HG03457 (cell line): ENCODE measurements around the gene FSHR.

Experiments used
- ATAC-seq: cut with Tn5 transposase; IDR thresholded peaks from one replicate; pipeline ENCODE4 v1.9.1; 2021; ENCODE audit warnings: moderate number of reproducible peaks; ENCODE audit not compliant: unreplicated experiment

The FSHR gene

DNA sequence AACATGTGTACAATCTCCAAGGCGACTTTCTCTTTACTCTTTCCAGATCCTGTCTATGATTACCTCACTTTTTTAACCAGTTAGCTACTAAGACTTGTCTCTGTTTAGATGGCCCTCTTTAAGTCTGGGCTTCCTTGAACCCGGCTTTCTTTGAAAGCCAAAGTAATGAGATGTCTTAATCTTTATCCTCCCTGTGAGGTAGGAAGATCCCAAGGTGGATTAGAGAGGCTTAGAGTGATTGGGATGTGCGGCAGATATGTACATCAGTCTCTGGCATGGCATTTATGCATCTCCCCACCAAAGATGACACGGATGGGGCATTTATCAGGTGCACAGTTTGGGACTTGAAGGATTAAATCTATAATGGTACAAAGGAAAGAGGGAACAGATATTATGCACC lies 186.3 kb downstream of the FSHR start:
- ATAC-seq, result no peak

DNA sequence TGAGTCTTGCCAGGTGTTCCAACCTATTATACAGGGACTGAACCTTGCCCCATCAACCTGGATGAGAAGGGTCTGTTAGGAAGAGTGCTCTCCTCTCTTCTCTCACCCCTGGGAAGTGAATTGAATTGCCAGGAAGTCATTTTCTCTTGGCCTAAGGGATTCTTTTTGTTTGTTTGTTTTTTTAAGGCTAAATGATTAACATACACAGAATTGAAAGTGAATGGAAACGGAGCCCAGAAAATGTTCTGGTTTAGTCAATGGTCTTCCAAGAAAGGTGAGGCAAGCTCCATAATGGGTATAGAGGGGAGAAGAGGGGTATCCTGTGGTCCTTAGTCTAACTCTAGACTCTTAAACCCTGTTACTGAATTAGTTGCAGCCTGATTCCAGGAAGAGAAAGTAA lies 189.1 kb downstream of the FSHR start:
- no peak for ATAC-seq

DNA sequence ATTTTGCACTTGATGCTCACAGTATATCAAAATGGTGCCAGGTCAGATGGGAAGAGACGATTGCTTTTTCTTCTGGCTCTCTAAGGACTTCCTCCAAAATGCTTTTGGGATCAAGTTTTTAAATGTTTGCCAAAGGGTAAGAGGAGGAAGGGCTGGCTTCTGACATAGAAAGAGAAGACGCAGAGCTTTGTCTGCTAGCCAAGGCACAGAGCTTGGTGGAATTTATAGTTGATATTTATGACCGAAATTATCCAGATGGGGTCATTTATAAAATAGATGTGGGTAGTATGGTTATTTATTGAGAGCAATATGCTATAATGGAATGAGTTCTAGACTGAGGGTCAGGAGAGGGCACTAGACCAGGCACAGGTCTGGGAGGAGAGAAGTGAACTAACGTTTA lies 193.3 kb downstream of the FSHR start:
- no peak for ATAC-seq

DNA sequence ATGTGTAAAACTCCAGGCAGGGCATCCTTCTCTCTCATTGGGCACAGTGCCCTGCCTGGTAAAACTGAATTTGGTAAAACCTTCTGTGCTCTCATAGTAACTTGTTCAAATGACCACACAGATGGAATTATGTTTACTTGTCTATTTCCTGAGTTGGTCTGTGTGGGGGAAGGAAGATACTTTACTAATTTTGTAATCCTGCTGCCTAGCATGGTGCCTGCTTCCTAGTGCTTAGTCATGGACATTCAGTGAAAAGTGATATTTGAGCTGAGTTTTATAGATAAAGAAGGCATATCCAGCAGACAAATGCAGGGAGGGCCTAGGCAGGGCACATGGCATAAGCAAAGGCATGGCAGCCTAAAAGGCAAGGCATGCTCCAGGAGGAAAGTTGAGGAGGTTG lies 199.4 kb downstream of the FSHR start:
- no peak for ATAC-seq

DNA sequence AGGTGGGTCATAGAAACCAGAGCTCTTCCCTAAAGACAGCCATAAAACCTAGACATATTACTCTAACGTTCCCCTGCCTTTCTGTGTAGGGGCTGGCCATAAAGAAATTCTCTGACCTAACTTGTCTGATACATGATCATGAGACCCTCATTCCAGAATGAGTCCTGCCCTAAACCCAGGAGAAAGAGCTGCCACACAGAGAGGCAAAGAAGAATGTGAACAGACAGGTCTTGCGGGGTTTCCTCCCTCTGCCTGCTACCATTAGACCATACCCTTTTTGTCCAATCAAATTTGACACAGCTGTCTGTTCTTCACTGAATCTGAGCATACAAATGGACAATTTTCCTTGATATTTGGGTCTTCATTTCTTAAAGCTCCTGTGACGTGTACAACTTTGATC lies 200.0 kb downstream of the FSHR start:
- no peak for ATAC-seq

DNA sequence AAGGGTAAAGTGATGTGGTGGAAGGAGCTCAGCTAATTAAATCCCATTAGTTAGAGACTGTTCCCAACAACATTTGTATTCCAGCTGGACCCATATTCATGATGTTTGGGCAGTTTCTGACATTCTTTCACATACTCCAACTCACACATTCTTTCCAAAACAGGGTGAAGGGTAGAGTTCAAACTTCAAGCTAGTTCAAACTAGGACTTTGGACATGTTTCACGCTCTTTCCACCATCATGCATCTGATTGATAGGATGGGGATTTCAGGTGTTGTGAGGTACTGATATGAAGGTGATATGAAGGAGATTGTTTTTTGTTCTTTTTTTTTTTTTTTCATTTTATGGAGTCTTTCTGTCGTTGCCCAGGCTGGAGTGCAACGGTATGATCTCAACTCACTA lies 201.7 kb downstream of the FSHR start:
- no peak for ATAC-seq

DNA sequence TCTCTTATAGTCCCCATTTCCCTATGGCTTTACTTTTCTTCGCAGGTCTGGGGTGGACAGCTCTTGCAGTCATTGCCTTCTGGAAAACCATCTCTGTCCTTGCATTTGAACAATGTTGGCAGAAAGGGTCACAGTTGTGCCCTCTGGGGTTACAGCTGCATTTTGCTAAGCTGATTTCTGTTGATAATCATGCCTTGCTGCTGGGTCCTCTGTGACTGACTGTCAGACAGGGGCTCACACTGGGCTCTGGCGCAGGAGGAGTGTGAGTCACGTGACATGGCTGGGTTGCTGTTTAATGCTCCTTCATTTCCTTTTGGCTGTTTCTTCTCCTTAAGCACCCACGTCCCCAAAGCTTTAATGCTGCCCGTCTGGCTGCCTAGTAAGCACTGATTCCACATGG lies 202.2 kb downstream of the FSHR start:
- ATAC-seq, result no peak

DNA sequence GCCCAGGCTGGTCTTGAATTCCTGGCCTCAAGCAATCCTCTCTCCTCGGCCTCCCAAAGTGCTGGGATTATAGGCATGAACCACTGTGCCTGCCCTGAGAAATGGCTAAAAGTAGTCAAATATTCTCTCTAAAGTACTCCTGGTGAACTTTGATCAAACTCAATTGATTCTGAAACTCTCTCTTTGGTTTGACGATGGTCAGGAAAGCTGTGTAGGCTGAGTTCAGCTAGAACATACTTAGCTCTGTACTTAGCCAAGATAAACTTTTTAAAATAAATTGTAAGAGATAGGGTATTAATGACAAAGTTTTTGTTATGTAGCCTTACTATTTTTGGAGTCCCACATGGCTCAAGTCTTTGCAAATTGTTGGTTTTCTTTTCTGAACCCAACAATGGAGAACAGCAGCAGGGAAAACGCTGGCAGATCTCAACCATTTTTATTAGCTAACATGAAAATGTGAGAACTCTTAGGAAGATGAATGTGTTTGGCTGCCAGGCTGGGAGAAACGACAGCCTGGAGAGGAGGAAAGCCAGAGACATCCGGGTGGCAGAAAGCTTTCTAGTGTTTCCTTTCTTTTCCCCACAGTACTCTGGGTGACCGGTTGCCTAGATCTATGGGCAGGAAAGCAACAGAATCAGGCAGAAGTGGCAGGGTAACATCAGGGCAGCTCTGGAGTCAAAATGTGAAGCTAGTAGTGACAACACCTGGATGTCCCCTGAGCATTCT lies 205.8 kb downstream of the FSHR start:
- no peak for ATAC-seq

DNA sequence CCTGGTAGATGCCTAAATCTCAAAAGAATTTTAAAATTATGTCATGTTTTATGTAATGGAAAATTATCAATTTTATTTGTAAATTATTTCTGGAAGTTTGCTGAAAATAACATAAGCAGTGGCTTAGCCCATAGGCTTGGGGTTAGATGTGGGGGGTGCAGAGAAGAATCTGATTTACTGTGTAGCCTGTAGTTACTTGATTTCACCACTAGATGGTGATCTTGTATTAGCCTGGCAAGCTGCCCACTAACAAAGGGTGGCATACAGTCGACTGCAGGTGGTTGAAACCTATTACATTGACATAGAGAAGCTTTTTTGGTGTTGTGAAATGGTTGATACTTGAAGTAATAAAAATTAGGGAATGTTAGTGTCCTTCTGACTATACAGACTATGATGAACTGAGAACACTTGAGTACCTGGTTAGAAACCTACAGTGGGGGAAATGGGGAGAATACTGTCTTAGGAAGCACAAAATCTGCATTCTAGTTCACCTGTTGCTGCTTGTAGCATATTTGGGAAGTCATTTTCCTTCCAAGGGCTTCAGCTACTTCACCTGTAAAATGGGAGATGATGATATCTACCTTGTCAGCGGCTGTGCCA lies 207.8 kb downstream of the FSHR start:
- ATAC-seq, result peak; percentile 94

DNA sequence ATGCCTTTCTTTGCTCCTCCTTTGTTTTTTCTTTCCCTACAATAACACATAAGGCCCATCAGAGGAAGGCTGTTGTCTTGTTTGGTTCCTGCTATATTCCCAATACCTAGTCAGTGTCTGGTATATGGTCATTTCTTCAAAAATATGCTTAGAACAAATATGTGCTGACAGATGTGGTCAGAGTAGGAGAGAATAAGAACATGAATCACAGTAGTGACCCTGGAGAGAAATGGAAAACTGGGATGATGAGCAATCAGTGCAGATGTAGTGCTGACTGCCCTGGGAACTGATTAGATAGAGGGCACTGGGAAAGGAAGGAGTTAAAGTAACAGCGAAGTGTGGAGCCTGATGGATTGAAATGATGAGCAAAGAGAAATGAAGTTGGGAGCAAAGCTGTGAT lies 209.4 kb downstream of the FSHR start:
- no peak for ATAC-seq

DNA sequence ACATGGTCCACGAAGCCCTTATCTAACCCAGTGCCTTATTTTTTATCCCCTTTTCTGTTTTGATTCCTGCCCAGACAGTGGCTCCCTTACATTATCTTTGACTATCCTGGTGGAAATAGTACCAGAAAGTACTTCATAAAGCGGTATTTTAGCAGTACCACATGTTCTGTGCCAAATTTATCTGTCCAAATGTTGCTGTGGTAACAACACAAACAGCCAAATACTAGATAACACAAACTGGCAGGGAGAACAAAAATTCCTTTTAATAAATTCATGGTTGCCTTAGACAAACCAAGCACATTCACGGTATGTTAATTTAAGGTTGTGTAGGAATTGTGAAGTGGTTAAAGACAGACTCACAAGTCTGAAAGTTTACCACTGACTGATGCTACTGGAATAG lies 210.9 kb downstream of the FSHR start:
- no peak for ATAC-seq

DNA sequence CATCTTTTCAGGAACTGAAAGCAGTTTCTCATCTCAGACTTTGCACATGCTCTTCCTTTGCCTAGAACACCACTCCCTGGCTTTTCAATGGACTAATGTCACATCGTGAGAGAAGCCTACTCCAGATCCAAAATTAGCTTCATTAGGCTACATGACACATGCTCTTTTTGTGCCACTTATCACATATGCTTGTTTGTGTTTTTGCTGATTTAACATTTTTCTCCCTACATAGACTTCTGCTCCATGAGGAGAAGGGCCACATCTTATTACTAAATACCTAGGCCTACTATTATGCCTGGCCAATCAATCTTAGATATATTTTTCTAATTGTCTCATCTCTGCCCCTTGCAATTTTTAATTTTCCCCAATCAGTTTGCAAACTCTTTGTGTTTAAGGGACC lies 212.4 kb downstream of the FSHR start:
- no peak for ATAC-seq

DNA sequence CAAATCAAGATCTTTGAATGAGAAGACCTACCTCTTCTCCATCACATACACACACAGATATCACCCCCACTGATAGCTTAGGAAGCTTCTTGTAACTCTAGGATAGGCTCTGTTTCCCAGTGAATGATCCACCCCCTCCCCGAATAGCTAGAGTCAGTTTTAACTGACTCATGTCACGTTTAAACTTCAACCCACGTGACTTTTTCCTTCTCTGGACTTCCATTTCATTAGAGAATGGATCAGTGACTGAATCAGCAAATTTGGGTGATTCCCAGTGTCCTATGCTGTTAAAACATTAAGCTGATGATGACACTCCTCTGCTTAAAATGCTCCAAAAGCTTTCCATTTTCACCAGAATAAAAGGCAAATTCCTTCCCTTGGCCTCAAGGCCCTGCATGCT lies 212.9 kb downstream of the FSHR start:
- ATAC-seq, result no peak

DNA sequence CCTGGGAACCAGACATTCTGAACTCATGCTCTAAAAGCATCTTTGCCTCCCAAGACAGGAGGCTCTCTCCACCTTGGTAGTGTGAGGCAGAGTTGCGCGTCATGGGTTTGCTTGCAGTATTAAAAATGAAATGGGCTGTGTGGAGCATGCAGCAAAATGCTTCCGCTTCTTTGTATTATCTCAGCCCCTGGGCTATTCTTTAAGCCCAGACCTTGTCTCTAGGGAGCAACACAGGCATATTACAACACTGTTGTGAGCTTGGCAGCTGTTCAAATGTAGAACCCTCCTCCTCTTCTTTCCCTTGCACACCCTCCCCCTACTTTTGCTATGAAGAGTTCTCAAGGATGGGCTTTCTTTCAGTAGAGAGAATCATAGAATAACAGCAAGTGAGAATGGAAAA lies 213.7 kb downstream of the FSHR start:
- ATAC-seq, result no peak

DNA sequence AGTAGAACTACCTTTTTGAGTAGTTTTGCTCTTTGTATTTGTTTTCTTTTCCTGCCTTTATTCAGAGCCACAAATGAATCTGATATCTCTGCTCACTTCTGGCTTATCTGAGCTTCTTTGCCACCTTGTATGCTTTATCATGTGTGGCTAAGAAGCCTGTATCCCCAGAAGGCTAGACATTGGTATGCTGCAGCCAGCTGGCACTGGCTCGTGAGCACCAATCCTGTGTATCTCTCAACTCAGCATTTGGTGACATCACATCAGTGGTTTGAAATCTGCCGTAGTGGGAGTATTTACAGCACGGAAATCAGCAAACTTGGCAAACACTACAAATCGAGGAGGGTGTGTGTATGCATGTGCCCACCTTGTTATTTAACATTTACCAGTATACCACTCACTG lies 215.1 kb downstream of the FSHR start:
- no peak for ATAC-seq

DNA sequence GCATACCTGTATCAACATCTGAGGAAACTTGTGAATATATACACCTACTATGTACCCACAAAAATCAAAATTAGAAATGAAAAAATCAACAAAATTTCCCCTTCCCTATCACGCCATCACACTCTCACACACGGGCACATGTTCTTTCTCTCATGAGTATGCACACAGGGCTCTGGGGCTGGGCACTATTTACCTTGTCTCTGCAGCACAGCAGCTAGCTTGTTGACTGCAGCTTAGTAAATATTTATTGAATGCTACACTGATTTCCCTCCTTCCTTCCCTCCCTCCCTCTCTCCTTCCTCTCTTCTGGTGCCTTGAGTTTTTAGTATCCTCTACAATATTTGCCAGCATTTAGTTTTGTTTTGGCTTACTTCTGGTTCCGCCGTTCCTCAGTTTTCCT lies 216.1 kb downstream of the FSHR start:
- ATAC-seq, result no peak

DNA sequence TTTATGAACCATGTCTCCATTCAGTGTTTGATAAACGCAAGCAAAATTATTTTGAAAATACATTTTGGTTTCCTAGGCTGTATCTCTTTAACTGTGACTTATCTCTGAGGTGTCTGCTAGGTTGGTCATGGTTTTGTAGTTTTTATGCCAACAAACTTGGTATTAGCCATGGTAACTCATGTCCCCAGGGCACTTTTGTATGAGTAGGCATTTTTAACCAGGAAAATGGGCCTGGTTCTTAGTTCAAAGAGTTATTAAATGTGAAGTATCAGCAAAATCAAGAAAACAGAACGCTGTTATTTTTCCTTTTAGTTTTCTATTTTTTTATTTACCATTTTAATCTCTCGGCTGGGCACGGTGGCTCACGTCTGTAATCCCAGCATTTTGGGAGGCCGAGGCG lies 219.5 kb downstream of the FSHR start:
- ATAC-seq, result no peak

DNA sequence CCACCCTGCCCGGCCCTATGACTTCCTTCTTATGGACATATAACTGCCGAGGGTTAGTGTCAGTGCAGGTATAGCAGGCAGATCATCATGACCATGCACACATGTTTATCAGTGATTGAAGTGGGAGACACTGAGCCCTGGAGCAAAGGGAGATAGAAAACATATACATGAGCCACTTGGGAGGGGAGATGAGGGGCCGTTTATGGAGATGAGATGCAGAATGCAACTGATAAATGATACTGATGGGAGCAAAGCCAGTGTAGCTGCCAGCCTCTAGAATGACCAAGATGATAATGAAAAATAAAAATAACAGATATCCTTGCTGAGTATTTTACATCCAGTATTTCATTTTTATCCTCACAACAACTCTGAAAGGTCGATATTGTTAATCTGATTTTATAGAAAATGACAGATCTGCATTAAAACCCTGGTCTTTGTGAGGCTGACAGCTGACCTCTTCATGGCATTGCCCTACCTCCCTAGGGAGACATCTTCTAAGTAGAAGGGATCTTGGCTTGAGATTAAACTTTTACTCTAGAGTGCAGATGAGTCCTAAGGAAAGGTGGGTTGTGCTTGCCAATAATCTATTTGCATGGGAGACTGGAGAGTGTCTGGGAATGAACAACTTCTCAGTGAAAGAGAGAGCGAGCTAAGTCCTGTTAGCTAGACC lies 220.4 kb downstream of the FSHR start:
- ATAC-seq, result no peak

DNA sequence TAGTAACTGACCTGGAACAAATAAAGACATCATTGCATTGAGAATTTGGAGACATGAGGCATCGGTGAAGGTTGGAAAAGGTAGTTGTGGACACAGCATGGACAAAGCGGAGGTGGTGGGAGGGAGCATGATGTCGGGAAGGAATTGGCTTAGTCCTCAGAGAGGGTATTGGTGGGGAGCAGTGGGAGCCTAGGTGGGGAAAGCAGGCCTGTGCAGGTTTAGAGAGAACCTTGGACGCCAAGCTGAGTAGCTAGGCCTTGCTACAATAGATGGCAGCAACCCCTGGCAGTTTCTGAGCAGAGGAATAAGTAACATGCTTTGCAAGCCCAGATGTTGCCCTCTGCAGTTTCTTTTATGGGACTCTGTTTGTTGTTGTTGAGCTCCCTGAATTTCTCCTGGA lies 221.6 kb downstream of the FSHR start:
- ATAC-seq, result no peak

DNA sequence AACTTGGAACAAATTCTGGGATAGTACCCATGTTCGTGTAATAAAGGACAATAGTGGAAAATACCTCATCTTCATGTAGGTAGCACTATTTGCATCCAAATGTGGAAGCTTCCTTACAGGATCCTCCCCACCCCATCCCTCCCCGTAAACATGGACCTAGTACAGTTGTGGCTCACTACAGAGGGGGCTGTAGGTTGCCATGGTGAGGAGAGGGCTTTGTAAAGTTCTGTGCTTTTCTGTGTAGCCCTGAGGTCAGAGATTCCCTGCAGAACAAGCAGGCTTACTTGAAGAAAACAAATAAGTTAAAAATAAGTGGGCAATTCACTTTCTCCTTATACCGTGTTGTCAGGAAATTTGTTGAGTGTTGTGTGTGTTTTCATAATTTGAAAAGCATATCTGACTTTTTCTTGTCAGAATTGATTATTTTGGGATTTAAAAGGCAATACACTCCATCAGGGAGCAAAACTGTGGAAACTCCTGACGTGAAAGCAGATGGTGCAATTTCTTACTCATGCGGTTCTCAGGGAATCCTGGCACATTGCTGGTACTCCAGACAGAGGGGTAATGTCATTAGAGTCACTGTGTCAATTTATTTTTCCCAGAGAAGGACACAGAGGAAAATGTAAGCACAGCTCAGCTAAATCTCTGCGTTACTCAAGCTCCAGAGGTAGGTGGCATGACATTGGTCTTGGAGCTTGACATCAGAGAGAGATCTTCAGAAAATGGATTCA lies 224.6 kb downstream of the FSHR start:
- no peak for ATAC-seq

DNA sequence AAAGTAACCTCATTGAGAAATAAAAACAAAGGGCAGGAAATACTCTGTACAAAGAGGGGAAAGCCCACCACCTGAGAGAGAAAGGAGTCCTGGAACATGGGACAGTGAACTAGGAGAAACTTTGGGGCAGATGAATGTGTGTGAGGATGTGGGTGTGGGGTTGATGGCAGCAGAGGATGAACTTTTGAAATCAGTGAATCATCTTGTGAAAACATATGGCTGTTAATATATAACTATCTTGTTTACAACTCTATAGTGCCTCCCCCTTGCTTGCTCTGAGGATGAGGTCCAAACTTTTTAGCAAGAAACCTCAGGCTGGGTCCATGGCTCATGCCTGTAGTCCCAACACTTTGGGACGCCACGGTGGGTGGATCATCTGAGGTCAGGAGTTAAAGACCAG lies 227.0 kb downstream of the FSHR start:
- ATAC-seq, result no peak

DNA sequence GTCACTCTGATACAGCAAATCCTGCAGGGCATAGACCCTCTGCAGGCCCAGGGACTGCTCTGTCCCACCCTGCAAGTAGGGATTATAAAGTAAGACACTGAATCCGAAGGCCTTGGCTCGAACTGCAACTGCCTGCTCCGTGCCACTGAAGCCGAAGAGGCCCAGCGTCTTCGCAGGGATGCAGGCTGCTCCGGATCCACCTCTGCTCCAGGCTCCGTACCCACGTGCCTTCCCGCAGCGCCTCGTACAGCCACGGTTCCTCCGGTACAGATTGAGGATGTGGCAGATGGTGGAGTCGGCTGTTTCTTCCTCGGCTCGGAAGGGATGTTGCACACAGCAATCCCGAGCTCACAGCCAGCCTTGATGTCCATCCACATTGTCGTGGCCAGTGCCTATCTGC lies 238.4 kb downstream of the FSHR start:
- no peak for ATAC-seq
